ENCODE results near the gene AGBL1. TPM values are rescaled to one million over a fixed set of nuclear protein-coding genes. Genes with fewer than 3 reads are reported as not detected.

Gene AGBL1
- total RNA-seq, 1 experiment from 2014 or later: not detected

DNA sequence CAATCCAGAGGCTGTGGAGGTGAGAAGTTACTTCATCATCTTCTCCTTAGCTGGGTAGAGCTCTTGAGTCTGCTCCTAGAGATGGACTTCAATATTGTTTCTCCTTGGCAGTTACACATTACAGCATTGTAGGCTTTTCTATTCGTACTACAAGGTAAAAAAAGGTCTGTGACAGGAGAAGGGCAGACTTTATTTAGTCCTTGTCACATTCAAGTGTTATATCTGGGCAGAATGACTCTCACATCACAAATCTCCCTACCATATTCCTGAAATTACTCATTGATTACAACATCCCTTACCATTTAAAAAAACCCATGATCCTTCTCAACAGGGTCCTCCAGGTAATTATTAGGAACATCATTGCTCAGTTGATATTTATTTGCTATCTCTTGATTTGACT lies 75.0 kb downstream of the AGBL1 start:
- Mint-ChIP-seq H3K4me3 (ENCODE audit: unreplicated experiment) (no peak overlapping the region), H3K9me3 (ENCODE audit: unreplicated experiment) (peaks cover 5% of the 10 kb centered on the region), H3K36me3 (ENCODE audit: insufficient read depth, unreplicated experiment) (no peaks in the 10 kb centered on the region), H3K4me1 (ENCODE audit: low read depth, unreplicated experiment) (no peaks in the 10 kb centered on the region), H3K27ac (ENCODE audit: unreplicated experiment) (no peak overlapping the region), H3K27me3 (ENCODE audit: insufficient read depth, unreplicated experiment) (peaks cover 3% of the 10 kb centered on the region)
- POLR2A ChIA-PET: no interaction called here
- TF ChIP-seq, protein P1, sequence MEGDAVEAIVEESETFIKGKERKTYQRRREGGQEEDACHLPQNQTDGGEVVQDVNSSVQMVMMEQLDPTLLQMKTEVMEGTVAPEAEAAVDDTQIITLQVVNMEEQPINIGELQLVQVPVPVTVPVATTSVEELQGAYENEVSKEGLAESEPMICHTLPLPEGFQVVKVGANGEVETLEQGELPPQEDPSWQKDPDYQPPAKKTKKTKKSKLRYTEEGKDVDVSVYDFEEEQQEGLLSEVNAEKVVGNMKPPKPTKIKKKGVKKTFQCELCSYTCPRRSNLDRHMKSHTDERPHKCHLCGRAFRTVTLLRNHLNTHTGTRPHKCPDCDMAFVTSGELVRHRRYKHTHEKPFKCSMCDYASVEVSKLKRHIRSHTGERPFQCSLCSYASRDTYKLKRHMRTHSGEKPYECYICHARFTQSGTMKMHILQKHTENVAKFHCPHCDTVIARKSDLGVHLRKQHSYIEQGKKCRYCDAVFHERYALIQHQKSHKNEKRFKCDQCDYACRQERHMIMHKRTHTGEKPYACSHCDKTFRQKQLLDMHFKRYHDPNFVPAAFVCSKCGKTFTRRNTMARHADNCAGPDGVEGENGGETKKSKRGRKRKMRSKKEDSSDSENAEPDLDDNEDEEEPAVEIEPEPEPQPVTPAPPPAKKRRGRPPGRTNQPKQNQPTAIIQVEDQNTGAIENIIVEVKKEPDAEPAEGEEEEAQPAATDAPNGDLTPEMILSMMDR (IDR thresholded peaks at IDR 0.05; ENCODE audit: insufficient read depth in 1 of 2, low read depth in 1 of 2, low read length in 1 of 2, severe bottlenecking in 1 of 2, unreplicated experiment in 1 of 2): no peak
- Histone ChIP-seq H3K9me3 (no peaks in the 10 kb centered on the region), H3K4me3 (ENCODE audit: low read depth, low read length) (no peak overlapping the region), H3K36me3 (ENCODE audit: control insufficient read depth, insufficient read depth, low read length) (no peaks in the 10 kb centered on the region), H3K27me3 (replicated peaks; ENCODE audit: control insufficient read depth, insufficient read depth, low read length) (no peaks in the 10 kb centered on the region), H3K4me1 (no peaks in the 10 kb centered on the region)
- no peak for DNase-seq
- CTCF ChIA-PET: no interaction called here
- intact Hi-C loops (cut with micrococcal nuclease; ENCODE audit: unreplicated experiment): no loop called here
- no TSS peak for BruUV-seq (replicated peaks)

DNA sequence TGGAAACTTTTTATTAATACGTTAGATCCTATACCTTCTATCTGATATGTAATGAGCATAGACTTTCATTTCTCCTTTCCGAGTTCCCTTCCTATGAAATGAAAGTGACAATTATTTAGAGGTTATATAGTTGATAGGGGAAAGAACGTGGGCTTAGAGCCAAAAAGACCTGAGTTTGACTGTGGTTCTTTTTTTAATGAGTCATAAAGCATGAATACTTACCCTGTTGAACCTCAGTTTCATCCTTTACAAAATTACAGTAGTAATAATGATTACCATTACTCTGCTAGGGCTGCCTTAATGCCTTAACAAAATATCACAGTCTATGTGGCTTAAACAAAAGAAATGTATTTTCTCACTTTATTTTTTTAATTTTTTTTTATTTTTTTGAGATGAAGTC lies 75.9 kb downstream of the AGBL1 start:
- no TSS peak for BruUV-seq (replicated peaks)

DNA sequence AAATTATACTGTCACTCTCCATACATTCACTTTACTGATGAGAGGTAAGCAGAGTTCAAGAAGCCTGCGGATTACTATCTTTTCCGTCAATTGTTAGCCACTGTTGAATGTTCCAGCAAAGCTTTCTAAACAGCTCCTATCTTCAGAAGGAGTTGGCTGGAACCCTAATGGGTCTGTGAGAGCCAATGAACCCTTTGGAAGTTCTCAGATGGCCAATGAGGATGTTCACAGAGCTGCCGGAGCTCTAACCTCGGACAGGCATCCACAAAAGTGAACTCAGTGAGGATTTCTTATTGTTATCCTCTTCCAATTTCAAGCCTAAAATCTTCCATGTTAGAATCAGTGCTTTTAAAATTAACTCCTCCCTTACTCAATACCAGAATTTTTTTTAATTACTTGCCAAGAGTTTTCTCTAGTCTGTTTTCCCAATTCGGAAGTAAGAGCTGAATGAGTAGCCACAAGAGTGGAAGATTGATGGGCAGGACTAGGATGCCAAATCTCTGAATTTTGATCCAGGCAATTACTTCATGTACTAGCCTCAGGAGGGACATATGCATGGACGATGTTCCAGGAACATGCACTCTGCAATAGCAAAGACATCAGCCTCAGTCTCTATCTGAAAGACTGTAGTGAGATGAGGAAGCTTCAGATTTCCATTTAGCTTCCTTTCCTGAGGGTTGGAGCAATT lies 78.1 kb downstream of the AGBL1 start:
- H3K4me1 ChIP-seq: no peaks in the 10 kb centered on the region
- H3K4me3 ChIP-seq (ENCODE audit: low read depth, low read length): no peak overlapping the region
- peaks cover 3% of the 10 kb centered on the region for H3K27me3 Mint-ChIP-seq (ENCODE audit: insufficient read depth, unreplicated experiment)
- H3K4me3 Mint-ChIP-seq (ENCODE audit: unreplicated experiment): no peak overlapping the region
- no peaks in the 10 kb centered on the region for H3K36me3 ChIP-seq (ENCODE audit: control insufficient read depth, insufficient read depth, low read length)
- POLR2A ChIA-PET: no interaction called here
- H3K9me3 ChIP-seq: no peaks in the 10 kb centered on the region
- CTCF ChIA-PET: no interaction called here
- no peak for DNase-seq
- H3K36me3 Mint-ChIP-seq (ENCODE audit: insufficient read depth, unreplicated experiment): no peaks in the 10 kb centered on the region
- H3K9me3 Mint-ChIP-seq (ENCODE audit: unreplicated experiment): no peaks in the 10 kb centered on the region
- TF ChIP-seq, protein P1 (IDR thresholded peaks at IDR 0.05; ENCODE audit: insufficient read depth in 1 of 2, low read depth in 1 of 2, low read length in 1 of 2, severe bottlenecking in 1 of 2, unreplicated experiment in 1 of 2): no peak
- H3K4me1 Mint-ChIP-seq (ENCODE audit: low read depth, unreplicated experiment): no peaks in the 10 kb centered on the region
- no peaks in the 10 kb centered on the region for H3K27me3 ChIP-seq (replicated peaks; ENCODE audit: control insufficient read depth, insufficient read depth, low read length)
- BruUV-seq (replicated peaks): no TSS peak
- no peak overlapping the region for H3K27ac Mint-ChIP-seq (ENCODE audit: unreplicated experiment)
- intact Hi-C loops (cut with micrococcal nuclease; ENCODE audit: unreplicated experiment): no loop called here

More for the DNA sequence above, 75.9 kb downstream of the AGBL1 start:
- ChIA-PET CTCF (no interaction called here), POLR2A (no interaction called here)
- H3K36me3 Mint-ChIP-seq (ENCODE audit: insufficient read depth, unreplicated experiment): no peaks in the 10 kb centered on the region
- H3K4me3 ChIP-seq (ENCODE audit: low read depth, low read length): no peak overlapping the region
- no peaks in the 10 kb centered on the region for H3K4me1 Mint-ChIP-seq (ENCODE audit: low read depth, unreplicated experiment)
- no peaks in the 10 kb centered on the region for H3K9me3 ChIP-seq
- TF ChIP-seq, protein P1 (IDR thresholded peaks at IDR 0.05; ENCODE audit: insufficient read depth in 1 of 2, low read depth in 1 of 2, low read length in 1 of 2, severe bottlenecking in 1 of 2, unreplicated experiment in 1 of 2): no peak
- intact Hi-C loops (cut with micrococcal nuclease; ENCODE audit: unreplicated experiment): no loop called here
- no peak overlapping the region for H3K4me3 Mint-ChIP-seq (ENCODE audit: unreplicated experiment)
- DNase-seq: no peak
- peaks cover 3% of the 10 kb centered on the region for H3K27me3 Mint-ChIP-seq (ENCODE audit: insufficient read depth, unreplicated experiment)
- H3K27me3 ChIP-seq (replicated peaks; ENCODE audit: control insufficient read depth, insufficient read depth, low read length): no peaks in the 10 kb centered on the region
- no peaks in the 10 kb centered on the region for H3K4me1 ChIP-seq
- no peaks in the 10 kb centered on the region for H3K9me3 Mint-ChIP-seq (ENCODE audit: unreplicated experiment)
- no peak overlapping the region for H3K27ac Mint-ChIP-seq (ENCODE audit: unreplicated experiment)
- no peaks in the 10 kb centered on the region for H3K36me3 ChIP-seq (ENCODE audit: control insufficient read depth, insufficient read depth, low read length)
